ENCODE results near the gene CRISPLD2.
"Not testable (repeated sequence)": the region's sequence is repeated elsewhere in the genome, so short reads cannot be mapped to it uniquely, and the experiment has no call there.

CRISPLD2 gene

DNA sequence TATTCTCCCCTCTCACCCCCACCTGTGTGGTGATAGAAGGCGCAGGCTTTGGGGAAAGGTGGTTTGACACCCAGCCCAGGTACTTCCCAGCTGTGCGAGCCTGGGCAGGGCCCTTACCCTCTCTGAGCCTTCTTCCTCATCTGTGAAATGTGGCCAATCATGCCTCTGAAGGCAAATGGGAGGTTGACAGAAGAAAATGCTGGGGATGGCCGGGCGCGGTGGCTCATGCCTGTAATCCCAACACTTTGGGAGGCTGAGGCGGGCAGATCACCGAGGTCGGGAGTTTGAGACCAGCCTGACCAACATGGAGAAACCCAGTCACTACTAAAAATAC, 43.7 kb downstream of the CRISPLD2 start:
- DNase-seq = no peak

DNA sequence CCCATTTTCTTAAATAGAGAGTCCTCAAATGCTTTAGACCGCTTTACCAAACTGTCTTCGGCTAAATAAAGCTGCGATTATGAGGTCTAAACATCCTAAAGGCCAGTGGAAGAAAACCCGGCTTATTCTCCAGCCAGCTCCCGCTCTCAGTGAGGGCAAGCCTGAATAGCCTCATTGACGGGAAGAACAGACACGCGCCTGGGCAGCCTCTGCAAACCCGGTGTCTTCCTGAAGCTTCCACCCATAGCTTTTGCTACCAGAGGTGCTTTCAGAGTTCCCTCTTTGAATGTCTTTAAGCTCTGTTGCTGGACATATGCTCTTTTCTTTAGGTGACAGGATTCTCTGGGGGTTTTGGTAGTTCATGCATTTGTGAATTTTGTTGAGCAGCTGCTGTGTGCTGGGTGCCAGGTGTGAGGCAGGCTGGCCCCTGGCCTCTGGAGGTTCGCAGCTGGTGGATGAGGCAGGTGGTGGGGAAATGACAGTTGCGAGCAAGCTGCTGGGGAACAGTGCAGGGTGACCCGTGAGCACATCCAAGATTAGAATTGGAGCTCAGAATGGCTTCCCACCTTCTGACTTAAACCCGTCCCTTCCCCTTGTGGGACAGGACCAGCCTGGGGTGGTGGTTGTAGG, 44.7 kb downstream of the CRISPLD2 start:
- peak; percentile 14 for DNase-seq

- DNase-seq = no peak
Observed at GRCh38 chr16:84867696-84868095, 47.9 kb downstream of the CRISPLD2 start.

- DNase-seq = no peak
Observed at GRCh38 chr16:84868328-84868727, 48.5 kb downstream of the CRISPLD2 start.

DNA sequence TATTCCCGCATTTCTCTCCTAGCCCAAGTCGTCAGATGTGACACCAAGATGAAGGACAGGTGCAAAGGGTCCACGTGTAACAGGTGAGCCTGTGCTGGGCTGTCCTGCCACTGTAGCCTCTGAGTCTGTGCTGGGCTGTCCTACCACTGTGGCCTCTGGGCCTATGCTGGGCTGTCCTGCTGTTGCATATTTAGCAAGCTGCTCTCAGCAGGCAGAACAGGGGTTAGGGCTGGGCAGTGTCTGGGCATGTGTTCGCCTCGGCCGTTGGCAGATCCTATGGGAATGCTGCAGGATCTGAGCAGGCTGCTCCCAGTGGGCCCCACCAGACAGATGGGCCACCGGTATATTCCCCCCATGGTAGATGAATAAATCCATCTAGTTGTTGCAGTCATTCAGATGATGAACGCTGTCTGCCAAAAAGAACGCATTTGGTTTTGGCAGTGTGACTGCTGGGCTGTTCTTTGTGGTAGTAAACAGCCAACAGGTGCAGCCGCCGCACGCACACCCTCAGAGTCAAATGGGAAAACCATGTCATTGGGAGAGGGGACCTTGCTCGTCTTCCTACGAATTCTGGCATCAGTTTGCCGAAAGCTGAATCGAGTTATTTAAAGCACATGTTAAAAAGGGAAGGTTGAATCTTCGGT, 49.2 kb downstream of the CRISPLD2 start:
- no peak for DNase-seq

GRCh38 chr16:84869473-84869845, 49.7 kb downstream of the CRISPLD2 start:
- no peak for DNase-seq

GRCh38 chr16:84872971-84873370, 53.2 kb downstream of the CRISPLD2 start:
- not testable (repeated sequence) for DNase-seq

GRCh38 chr16:84874004-84874435, 54.2 kb downstream of the CRISPLD2 start:
- DNase-seq = peak; percentile 8

GRCh38 chr16:84874553-84874952, 54.8 kb downstream of the CRISPLD2 start:
- DNase-seq = no peak

- no peak for DNase-seq
Observed at GRCh38 chr16:84874983-84875382, 55.2 kb downstream of the CRISPLD2 start.

GRCh38 chr16:84875846-84876245, 56.1 kb downstream of the CRISPLD2 start:
- peak; percentile 16 for DNase-seq

DNA sequence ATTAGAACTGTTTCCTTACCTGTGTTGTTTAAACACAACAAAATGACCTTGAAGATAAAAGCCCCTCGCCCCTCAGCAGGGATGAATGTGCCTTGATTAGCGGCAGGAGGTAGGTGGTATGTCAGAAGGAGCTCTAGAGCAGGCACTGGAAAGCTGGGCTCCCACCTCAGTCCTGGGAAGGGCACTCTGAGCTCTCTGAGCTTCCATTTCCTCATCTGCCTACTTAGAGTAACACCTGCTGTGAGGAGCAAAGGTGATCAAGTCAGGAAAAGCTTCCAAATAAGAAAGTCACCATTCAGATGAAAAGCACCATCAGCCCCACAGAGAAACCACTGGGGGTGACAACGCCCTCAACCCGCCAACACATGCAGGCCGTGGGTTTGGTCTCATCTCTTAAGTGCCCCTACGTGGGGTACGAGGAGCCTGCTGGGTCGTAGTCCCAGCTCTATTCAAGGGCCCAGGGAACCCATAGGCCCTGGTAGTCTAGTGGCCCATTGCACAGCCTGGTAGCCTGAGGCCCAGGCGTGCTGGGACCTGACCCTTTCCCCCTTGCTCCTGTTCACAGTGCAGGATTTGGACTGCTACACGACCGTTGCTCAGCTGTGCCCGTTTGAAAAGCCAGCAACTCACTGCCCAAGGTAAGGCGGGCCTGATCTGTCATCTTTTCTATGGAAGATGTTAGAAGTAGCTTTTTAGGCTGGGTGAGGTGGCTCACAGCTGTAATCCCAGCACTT, 57.3 kb downstream of the CRISPLD2 start:
- no peak for DNase-seq

- DNase-seq = no peak
Observed at GRCh38 chr16:84878770-84879169, 59.0 kb downstream of the CRISPLD2 start.

- no peak for DNase-seq
Observed at GRCh38 chr16:84879569-84880487, 60.0 kb downstream of the CRISPLD2 start.

GRCh38 chr16:84881702-84882521, 62.1 kb downstream of the CRISPLD2 start:
- no peak for DNase-seq

DNA sequence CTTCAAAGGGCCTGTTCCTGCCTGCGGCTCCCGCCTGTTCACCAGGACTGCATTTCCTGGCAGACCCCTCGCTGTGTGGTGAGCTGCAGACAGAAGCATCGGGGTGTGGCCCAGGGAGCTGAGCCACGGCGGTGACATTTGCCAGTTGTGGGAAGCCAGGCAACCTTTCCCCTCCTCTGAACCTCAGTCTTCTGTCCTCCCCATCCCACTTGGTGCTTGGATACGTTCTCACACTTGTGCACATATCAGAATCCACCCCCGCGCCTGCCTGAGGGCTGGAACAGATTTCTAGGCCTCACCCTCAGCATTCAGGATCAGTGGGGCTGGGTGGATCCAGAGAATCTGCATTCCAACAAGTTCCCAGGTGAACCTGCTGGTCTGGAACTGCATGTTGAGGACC, 63.5 kb downstream of the CRISPLD2 start:
- no peak for DNase-seq

- DNase-seq = no peak
Observed at GRCh38 chr16:84884246-84884595, 64.4 kb downstream of the CRISPLD2 start.

DNA sequence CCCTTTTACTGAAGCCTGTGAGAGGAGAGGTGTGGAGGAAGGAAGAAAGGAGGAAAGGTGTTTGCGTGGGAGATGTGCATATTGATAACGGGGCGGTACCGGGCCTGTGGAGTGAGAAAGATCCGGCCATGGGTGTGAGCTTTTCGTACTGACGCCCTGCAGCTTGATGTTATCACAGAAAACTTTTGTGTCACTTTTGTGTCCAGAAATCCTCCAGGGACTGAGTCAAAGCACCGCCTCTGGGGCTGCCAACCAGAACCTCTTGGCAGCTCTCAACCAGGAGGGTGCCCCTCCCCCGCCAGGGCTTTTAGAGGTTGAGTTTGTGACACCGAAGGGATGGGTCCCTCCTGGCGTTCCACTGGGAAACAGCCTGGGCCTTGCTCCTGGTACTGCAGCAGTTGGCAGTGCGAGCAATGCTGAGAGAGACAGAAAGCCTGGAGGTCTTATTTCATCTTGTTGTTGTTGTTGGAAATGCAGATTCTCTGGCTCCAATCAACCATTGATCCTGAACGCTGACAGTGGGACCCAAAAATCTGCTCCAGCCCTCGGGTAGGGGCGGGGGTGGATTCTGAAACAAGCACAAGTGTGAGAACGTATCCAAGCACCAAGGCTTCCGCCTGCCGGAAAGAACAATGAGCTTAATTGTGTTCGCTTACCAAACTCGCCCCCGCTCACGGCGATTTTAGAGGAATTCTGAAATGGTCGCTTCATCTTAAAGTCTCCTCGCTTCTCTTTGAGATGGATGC, 65.0 kb downstream of the CRISPLD2 start:
- no peak for DNase-seq

DNA sequence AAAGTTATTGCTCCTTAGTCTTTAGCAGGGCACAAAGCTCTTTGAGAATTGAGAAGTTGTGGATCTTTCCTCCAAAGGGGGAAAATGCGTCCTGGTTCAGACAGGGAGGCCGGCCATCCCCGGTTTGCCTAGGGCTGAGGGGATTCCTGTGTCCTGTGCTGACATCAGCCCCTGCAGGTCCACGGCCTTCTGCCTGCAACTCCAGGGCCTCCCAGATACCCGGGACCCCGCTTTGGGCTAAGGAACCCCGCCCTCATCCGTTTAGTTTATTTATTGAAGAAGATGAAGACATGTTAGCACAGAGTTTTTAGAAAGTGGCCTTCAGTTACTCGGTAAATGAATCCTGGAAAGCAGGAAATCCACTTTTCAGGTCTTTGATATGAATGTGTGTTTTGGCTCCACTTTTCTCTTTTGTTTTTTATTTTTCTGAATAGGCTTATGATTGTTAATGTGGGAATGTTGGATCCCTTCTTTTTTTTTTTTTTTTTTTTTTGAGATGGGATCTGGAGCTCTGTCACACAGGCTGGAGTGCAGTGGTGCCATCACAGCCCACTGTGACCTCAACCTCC, 65.6 kb downstream of the CRISPLD2 start:
- DNase-seq = no peak

DNA sequence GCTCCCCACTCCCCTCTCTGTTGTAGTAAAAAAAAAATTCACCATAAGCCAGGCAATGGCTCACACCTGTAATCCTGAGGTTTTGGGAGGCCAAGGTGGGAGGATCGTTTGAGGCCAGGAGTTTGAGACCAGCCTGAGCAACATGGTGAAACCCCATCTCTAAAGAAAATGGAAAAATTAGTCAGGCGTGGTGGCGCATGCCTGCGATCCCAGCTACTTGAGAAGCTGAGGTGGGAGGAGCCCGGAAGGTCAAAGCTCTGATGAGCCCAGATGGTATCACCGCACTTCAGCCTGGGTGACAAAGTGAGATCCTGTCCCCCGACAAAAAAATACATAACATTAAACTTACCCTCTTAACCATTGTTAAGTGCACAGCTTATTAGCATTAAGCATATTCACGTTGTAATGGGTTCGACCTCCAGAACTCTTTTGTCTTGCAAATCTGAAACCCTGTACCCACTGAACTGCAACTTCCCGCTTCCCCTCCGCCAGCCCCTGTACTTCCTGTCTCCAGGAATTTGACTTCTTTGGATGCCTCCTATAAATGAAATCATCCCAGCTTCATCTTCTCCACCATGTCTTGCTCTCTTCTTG, 66.8 kb downstream of the CRISPLD2 start:
- DNase-seq = no peak

- no peak for DNase-seq
Observed at GRCh38 chr16:84887207-84887606, 67.4 kb downstream of the CRISPLD2 start.
